ENCODE measurements around the gene PTBP2.

PTBP2 gene

DNA sequence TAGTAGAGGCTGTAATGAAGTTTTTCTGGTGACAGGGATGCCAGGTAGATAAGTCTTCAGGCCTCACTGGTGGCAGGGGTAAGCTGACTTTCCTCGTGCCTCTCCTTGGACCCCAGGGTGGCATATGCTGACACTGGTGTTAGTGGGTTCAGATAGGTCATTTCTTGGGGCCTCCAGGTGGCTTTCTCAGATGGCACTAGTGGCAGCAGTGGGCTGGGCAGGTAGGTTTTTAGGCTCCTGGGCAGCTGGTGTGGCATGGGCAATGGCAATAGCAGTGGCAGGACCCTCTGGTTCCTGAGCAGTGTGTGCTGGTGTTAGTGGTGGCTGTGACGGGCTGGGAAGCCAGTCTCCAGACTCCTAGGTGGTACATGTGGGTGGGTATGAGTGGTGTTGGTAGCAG lies 140.3 kb downstream of the PTBP2 start:
- no peak overlapping the region for H2BK120ac ChIP-seq (ENCODE audit: insufficient read depth, low read length, poor library complexity)
- H3K14ac ChIP-seq (ENCODE audit: low read length): no peak overlapping the region
- no peaks in the 10 kb centered on the region for H3K79me1 ChIP-seq (ENCODE audit: low read length)
- no peak overlapping the region for H3K9ac ChIP-seq (ENCODE audit: low read length)
- H2AFZ ChIP-seq (ENCODE audit: insufficient read depth, low read length, poor library complexity): no peak overlapping the region
- H3K18ac ChIP-seq (ENCODE audit: low read length): no peak overlapping the region
- H3K4me2 ChIP-seq (ENCODE audit: low read length): no peak overlapping the region
- no peaks in the 10 kb centered on the region for H3K27me3 ChIP-seq (ENCODE audit: insufficient read depth, low read length)
- H3K23ac ChIP-seq (ENCODE audit: low read length): no peak overlapping the region
- no CpG with 5 or more reads among the region's 2 CpGs for WGBS (ENCODE audit: extremely low coverage, insufficient coverage, insufficient read length)
- no peaks in the 10 kb centered on the region for H3K36me3 ChIP-seq (ENCODE audit: control insufficient read depth in 1 of 2, insufficient read depth in 2 of 2, low read length in 2 of 2)
- H3K4me3 ChIP-seq (ENCODE audit: low read depth, low read length): no peak overlapping the region
- H3K79me2 ChIP-seq (ENCODE audit: control insufficient read depth, insufficient read depth, low read length, poor library complexity): no peaks in the 10 kb centered on the region
- H3K9me3 ChIP-seq (ENCODE audit: insufficient read depth, low read depth, low read length): peaks cover 2% of the 10 kb centered on the region
- no peak for DNase-seq
- no peak overlapping the region for H2BK12ac ChIP-seq (ENCODE audit: low read length)
- no peak overlapping the region for H4K8ac ChIP-seq (ENCODE audit: low read depth, low read length)
- H3K4ac ChIP-seq (ENCODE audit: low read depth, low read length): no peak overlapping the region
- no peak overlapping the region for H2AK5ac ChIP-seq (ENCODE audit: low read length)
- H4K91ac ChIP-seq (ENCODE audit: low read depth, low read length): no peak overlapping the region
- H3K4me1 ChIP-seq (ENCODE audit: control insufficient read depth in 1 of 2, insufficient read depth in 2 of 2, low read length in 2 of 2): no peaks in the 10 kb centered on the region
- H4K12ac ChIP-seq (ENCODE audit: low read depth, low read length): no peak overlapping the region
- H3K27ac ChIP-seq (ENCODE audit: low read depth, low read length): no peak overlapping the region
- no peak overlapping the region for H2BK5ac ChIP-seq (ENCODE audit: low read depth, low read length, poor library complexity)

DNA sequence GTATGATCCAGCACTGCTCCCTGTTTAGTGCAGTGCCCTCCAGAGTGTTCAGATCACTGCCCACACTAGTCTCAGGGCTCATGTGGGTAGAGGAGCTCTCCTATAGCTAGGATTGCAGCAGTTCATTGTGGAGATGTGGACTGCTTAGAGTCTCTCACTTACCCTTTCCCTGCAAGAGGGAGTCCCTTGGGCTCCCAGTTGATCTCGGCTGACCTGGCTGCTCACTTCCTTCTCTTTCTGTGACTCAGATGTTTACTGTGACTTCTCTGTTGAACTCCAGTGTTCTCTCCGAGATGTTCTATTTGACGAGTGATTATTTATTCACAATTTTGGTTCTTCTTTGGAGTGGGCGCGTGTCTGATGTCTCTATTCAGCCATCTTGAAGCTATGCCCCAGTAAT lies 141.9 kb downstream of the PTBP2 start:
- no CpG with 5 or more reads among the region's 5 CpGs for WGBS (ENCODE audit: extremely low coverage, insufficient coverage, insufficient read length)
- peaks cover 2% of the 10 kb centered on the region for H3K9me3 ChIP-seq (ENCODE audit: insufficient read depth, low read depth, low read length)
- H4K91ac ChIP-seq (ENCODE audit: low read depth, low read length): no peak overlapping the region
- no peak overlapping the region for H3K9ac ChIP-seq (ENCODE audit: low read length)
- no peak overlapping the region for H3K14ac ChIP-seq (ENCODE audit: low read length)
- H3K23ac ChIP-seq (ENCODE audit: low read length): no peak overlapping the region
- H4K12ac ChIP-seq (ENCODE audit: low read depth, low read length): no peak overlapping the region
- no peaks in the 10 kb centered on the region for H3K79me2 ChIP-seq (ENCODE audit: control insufficient read depth, insufficient read depth, low read length, poor library complexity)
- H2BK5ac ChIP-seq (ENCODE audit: low read depth, low read length, poor library complexity): no peak overlapping the region
- no peak overlapping the region for H4K8ac ChIP-seq (ENCODE audit: low read depth, low read length)
- H2AFZ ChIP-seq (ENCODE audit: insufficient read depth, low read length, poor library complexity): no peak overlapping the region
- no peak for DNase-seq
- H3K27me3 ChIP-seq (ENCODE audit: insufficient read depth, low read length): no peaks in the 10 kb centered on the region
- H3K27ac ChIP-seq (ENCODE audit: low read depth, low read length): no peak overlapping the region
- H2AK5ac ChIP-seq (ENCODE audit: low read length): no peak overlapping the region
- no peak overlapping the region for H3K4ac ChIP-seq (ENCODE audit: low read depth, low read length)
- no peak overlapping the region for H3K4me3 ChIP-seq (ENCODE audit: low read depth, low read length)
- no peak overlapping the region for H2BK120ac ChIP-seq (ENCODE audit: insufficient read depth, low read length, poor library complexity)
- H3K36me3 ChIP-seq (ENCODE audit: control insufficient read depth in 1 of 2, insufficient read depth in 2 of 2, low read length in 2 of 2): no peaks in the 10 kb centered on the region
- H3K18ac ChIP-seq (ENCODE audit: low read length): no peak overlapping the region
- no peak overlapping the region for H3K4me2 ChIP-seq (ENCODE audit: low read length)
- H3K4me1 ChIP-seq (ENCODE audit: control insufficient read depth in 1 of 2, insufficient read depth in 2 of 2, low read length in 2 of 2): no peaks in the 10 kb centered on the region
- H2BK12ac ChIP-seq (ENCODE audit: low read length): no peak overlapping the region
- no peaks in the 10 kb centered on the region for H3K79me1 ChIP-seq (ENCODE audit: low read length)

Measured in trophoblast cell (in vitro differentiated cells and primary cell).